Measurements from ENCODE around the gene RNF11.
A peak's percentile ranks its signal among the peaks of the same experiment; 100 is the strongest.

The RNF11 gene

GRCh38 chr1:51252366-51252765, 16.3 kb downstream of the RNF11 start:
- no peak for DNase-seq (ENCODE audit: extremely low read depth, low read depth)
- TF ChIP-seq CTCF (IDR thresholded peaks at IDR 0.05; ENCODE audit: low read depth, low read length) = no peak

GRCh38 chr1:51253691-51254090, 17.6 kb downstream of the RNF11 start:
- TF ChIP-seq CTCF (IDR thresholded peaks at IDR 0.05; ENCODE audit: low read depth, low read length) = no peak
- DNase-seq (ENCODE audit: extremely low read depth, low read depth) = no peak

GRCh38 chr1:51255331-51255730, 19.3 kb downstream of the RNF11 start:
- no peak for TF ChIP-seq CTCF (IDR thresholded peaks at IDR 0.05; ENCODE audit: low read depth, low read length)

GRCh38 chr1:51263147-51263877, 27.2 kb downstream of the RNF11 start:
- DNase-seq (ENCODE audit: extremely low read depth, low read depth) = no peak
- no peak for TF ChIP-seq CTCF (IDR thresholded peaks at IDR 0.05; ENCODE audit: low read depth, low read length)

More at GRCh38 chr1:51255331-51255730, 19.3 kb downstream of the RNF11 start:
- DNase-seq (ENCODE audit: extremely low read depth, low read depth) = no peak

GRCh38 chr1:51264451-51264850, 28.4 kb downstream of the RNF11 start:
- TF ChIP-seq CTCF (IDR thresholded peaks at IDR 0.05; ENCODE audit: low read depth, low read length) = no peak
- DNase-seq (ENCODE audit: extremely low read depth, low read depth) = peak; percentile 71

- no peak for TF ChIP-seq CTCF (IDR thresholded peaks at IDR 0.05; ENCODE audit: low read depth, low read length)
- no peak for DNase-seq (ENCODE audit: extremely low read depth, low read depth)
These were observed 29.5 kb downstream of the RNF11 start for GRCh38 chr1:51265618-51266017.

- TF ChIP-seq CTCF (IDR thresholded peaks at IDR 0.05; ENCODE audit: low read depth, low read length) = no peak
- no peak for DNase-seq (ENCODE audit: extremely low read depth, low read depth)
These were observed 30.1 kb downstream of the RNF11 start for GRCh38 chr1:51266181-51266580.

Data from AG09319 (cell line).